HG03354 (cell line): ENCODE measurements around the gene SPTBN4.
"Not testable (repeated sequence)": the region's sequence is repeated elsewhere in the genome, so short reads cannot be mapped to it uniquely, and the experiment has no call there.

Experiments used
- ATAC-seq: cut with Tn5 transposase; IDR thresholded peaks from one replicate; pipeline ENCODE4 v1.9.1; 2021; ENCODE audit warnings: mild to moderate bottlenecking; ENCODE audit not compliant: unreplicated experiment, poor library complexity, severe bottlenecking

The SPTBN4 gene

DNA sequence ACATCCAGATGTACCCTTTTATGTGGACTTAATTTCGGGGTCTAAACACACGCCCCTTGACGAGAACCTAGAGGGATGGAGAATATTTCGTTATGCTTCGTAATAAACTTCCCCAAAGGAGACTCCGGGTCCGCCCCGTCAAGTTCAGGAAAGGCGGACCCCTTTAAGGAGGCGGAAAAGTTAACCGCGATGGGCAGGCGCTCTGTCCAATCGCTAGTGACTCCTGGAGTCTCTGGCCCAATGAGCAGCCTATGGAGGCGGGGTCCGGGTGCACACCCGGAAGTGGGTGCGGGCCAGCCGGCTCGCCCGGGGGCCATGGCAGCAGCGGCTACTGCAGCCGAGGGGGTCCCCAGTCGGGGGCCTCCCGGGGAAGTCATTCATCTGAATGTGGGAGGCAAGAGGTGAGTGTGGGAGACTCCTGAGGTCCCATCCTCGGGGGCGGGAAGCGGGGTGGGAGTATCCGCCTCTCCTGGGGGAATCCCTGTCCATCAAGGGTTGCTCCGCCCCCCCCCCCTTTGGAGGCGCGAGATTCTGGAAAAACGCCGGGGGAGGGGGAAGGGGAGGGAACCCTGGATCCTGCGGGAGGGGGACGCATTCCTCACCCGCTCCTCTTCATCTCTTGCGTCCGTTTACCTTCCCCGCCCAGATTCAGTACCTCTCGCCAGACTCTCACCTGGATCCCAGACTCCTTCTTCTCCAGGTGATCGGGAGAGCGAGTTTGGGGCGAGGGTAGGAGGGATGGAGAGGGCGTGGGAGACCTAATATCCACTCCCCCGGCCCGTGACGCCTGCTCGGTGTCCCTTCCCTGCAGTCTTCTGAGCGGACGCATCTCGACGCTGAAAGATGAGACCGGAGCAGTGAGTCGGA lies 110.0 kb downstream of the SPTBN4 start, which contains the start of gene SHKBP1:
TSS of gene SHKBP1 (plus strand) at position 289 of the 867 bp plus-strand sequence. CDS start at position 316, 27 bp downstream.
- ATAC-seq = peak; percentile 96

DNA sequence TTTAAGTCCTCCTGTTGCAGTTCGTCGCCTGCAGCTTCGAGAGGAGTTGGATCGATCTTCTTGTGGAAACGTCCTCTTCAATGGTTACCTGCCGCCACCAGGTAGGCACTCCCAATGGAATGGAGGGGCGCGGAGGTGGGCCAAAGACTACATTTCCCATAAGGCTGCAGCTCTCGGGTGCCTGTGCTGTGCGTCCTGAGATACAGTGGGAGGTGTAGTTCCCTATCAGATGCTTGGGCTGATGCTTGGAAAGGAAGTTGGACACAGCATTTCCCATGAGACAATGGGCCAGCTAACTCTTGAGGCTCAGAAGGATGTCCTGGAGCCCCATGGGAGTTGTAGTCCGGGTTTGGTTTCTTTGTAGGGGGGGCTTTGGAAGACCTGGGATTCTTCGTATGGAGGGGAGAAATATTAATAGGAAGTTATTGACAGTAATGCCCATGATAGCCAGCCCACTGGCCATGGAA lies 111.7 kb downstream of the SPTBN4 start:
- ATAC-seq = no peak

DNA sequence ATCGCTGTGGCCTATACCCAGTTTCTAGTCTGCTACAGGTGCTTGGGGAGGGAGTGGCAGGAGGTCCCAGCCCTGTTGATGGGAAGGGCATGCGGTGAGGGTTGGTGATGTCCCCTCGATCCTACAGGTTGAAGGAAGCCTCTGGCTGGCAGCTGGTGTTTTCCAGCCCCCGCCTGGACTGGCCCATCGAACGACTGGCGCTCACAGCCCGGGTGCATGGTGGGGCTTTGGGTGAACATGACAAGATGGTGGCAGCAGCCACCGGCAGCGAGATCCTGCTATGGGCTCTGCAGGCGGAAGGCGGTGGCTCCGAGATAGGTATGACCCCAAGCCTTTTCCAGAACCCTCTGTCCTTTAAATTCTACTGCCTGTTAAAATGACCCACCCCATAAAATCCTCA lies 113.8 kb downstream of the SPTBN4 start:
- ATAC-seq = no peak

DNA sequence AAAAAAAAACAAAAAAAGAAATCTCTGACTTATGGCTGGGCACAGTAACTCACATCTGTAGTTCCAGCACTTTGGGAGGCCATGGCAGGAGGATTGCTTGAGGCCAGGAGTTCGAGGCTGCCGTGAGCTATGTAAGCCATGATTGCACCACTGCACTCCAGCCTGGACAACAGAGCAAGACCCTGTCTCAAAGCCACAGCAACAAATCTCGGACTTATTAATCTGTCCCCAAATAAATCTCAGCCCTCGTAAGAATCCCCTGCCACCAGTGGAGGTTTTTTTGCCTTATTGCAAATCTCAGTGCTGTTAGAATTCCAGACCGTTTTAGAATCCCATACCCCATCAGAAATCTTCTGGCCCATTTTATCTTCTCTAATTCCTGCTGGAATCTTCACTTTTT lies 114.7 kb downstream of the SPTBN4 start:
- no peak for ATAC-seq

DNA sequence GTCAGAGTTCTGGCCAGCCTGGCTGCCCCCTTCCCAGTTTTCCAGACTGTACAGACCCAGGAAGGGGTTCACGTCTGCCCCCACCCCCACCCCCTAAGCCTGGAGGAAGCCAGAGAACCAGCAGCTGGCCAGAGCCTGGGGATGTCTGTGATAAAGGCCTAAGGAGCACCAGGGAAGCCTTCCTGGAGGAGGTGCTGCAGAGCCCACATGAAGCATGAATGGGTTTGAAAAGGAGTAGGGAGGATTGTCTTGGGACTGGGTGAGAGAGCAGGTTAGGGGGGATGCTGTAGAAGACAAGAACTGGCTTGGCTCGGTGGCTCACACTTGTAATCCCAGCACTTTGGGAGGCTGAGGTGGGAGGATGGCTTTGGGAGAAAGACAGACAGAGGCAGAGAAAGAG lies 115.7 kb downstream of the SPTBN4 start:
- ATAC-seq = no peak

DNA sequence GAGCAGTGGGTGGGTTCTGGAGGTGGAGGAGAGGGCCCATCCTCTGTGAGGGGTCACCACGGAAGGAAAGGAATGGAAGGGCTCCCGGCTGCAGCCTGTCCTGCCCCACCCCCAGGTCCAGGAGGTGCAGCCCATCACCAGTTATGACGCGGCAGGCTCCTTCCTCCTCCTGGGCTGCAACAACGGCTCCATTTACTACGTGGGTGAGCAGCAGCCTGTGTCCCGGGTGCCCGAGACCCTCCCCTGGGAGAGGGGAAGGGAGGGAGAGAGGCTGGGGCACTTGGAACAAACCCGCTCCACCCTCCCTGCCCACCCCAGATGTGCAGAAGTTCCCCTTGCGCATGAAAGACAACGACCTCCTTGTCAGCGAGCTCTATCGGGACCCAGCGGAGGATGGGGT lies 116.5 kb downstream of the SPTBN4 start:
- ATAC-seq = no peak

DNA sequence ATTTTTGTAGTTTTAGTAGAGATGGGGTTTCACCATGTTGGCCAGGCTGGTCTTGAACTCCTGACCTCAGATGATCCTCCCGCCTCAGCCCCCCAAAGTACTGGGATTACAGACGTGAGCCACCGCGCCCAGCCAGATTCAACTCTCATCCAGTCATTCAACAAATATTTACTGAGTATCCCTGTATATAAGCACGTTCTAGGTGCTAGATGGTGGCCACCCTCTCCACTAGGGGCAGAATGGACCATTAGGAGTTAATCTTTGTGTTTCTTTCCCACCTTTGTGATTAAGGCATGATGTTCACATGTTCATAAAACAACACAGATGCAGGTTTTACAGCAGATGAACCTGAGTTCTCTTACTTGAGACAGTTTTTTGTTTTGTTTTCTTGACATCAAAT lies 117.2 kb downstream of the SPTBN4 start:
- ATAC-seq = no peak

DNA sequence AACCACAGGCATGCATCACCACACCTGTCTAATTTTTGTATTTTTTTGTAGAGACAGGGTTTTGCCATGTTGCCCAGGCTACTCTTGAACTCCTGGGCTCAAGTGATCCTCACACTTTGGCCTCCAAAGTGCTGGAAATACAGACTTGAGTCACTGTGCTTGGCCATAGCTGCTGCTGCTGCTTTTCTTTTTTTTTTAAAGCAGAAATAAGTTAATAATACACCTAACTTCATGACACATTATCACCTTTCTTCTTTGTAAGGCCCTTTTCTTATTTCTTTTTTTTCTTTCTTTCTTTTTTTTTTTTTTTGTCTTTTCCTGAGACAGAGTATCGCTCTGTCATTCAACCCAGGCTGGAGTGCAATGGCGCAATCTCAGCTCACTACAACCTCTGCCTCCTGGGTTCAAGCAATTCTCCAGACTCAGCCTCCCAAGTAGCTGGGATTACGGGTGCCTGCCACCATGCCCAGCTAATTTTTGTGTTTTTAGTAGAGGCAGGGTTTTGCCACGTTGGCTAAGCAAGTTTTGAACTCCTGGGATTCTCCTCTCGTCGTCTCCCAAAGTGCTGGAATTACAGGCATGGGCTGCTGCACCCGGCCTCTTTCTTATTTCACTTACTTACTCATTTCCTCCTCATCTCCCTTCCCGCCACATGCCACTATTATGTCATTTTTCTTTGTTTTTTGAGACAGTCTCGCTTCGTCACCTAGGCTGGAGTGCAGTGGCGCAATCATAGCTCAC lies 118.6 kb downstream of the SPTBN4 start:
- no peak for ATAC-seq

DNA sequence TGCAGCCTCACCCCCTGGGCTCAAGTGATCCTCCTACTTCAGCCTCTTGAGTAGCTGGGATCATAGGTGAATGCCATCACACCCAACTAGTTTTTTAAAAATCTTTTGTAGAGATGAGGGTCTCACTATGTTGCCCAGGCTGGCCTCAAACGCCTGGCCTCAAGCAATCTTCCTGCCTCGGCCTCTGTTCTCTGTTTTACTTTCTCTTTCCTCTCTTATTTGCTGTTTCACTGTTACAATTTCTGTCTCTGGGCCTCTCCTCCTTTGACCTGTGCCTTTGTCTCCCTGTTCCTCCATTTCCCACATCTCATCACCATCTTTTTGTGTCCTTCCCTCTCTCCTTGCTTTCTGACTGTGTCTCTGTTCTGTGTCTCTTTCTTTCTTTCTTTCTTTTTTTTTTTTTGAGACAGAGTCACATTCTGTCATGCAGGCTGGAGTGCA lies 119.2 kb downstream of the SPTBN4 start:
- ATAC-seq = no peak

DNA sequence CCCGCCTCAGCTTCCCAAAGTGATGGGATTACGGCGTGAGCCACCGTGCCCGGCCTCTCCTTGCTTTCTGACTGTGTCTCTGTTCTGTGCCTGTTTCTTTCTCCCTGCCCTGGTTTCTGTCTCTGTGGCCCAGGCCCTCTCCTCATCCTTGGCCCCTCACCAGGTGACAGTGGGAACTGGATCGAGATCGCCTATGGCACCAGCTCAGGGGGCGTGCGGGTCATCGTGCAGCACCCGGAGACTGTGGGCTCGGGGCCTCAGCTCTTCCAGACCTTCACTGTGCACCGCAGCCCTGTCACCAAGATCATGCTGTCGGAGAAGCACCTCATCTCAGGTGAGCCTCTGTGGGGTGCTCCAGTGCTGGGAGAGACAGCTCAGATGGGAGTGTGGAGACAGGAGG lies 119.8 kb downstream of the SPTBN4 start:
- no peak for ATAC-seq

DNA sequence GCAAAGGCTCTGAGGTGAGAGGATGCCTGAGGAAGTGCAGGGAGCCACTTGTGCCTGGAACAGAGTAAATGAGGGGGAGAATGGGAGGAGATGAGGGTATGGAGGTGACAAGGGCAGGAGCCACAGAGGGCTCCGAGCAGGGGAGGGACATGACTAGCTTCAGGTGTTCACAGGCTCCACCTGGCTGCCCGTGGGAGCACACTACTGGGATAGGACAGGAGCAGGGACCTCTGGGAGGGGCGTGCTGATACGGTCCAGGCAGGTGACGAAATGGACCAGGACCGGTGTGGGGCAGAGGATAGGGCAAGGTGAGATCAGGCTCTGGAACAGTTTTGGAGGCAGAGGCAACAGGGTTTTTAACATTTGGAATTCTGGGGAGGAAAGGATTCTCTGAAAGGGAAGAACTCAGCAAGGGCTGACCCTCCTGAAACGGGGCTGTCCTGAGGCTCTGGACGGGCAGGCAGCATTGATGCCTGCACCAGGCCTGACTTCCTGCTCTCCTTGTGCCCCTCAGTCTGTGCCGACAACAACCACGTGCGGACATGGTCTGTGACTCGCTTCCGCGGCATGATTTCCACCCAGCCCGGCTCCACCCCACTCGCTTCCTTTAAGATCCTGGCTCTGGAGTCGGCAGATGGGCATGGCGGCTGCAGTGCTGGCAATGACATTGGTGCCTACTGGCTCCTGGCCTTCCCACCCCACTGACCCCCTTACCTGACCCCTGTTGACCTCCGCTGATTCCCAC lies 121.5 kb downstream of the SPTBN4 start:
- ATAC-seq = no peak

DNA sequence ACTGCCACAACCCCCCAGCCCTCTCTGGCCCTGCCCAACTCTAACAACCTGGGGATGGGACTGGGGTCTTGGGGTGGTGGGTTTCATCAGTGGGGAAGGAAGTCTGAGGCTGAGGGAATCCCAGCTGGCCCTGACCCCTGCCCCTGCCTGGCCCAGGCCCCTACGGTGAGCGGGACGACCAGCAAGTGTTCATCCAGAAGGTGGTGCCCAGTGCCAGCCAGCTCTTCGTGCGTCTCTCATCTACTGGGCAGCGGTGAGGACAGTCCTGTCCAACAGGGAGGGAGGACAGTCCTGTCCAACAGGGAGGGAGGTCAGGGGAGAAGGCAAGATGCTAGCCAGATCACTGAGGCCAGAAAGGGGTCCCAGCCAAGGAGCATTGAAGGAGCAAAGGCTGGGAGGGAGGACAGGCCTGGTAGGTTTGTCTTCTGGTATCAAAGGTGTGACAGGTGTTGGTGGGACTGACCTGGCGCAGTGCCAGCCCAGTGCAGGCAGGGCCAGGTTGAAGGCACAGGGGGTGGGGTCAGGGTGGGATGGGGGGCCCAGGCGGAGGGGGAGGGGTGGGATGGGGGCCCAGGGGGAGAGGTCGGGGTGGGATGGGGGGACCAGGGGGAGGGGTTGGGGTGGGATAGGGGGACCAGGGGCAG lies 122.2 kb downstream of the SPTBN4 start:
- no peak for ATAC-seq

DNA sequence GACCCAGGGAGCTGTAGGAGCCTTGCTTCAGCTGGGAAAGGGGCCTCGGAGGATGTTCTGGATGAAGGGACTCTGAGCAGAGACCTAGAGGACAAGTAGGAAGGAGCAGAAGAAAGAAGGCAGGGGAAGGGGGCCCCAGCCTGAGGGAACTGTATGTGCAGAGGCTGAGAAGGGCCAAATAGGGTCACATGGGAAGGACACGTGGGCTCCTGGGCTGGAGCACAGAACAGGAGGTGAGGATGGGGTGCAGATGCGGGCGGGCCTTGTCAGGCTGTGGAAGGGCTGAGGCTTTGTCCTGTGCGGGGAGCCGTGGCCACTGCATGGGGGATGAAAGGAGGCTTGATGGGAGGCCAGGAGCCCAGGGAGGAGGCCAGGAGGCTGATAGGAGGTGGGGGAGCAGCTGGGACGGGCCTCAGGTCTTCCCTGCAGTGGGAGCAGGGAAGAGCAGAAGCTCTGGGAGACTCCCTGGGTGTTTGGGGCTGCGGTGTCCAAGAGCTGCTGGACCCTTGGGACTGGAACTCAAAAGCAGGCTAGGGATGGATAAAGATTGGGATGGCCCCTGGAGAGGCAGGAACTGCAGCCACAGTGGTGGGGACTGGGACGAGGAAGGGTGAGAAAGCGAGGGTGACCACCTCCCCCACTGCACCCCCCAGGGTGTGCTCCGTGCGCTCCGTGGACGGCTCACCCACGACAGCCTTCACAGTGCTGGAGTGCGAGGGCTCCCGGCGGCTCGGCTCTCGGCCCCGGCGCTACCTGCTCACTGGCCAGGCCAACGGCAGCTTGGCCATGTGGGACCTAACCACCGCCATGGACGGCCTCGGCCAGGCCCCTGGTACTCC lies 123.0 kb downstream of the SPTBN4 start:
- no peak for ATAC-seq

DNA sequence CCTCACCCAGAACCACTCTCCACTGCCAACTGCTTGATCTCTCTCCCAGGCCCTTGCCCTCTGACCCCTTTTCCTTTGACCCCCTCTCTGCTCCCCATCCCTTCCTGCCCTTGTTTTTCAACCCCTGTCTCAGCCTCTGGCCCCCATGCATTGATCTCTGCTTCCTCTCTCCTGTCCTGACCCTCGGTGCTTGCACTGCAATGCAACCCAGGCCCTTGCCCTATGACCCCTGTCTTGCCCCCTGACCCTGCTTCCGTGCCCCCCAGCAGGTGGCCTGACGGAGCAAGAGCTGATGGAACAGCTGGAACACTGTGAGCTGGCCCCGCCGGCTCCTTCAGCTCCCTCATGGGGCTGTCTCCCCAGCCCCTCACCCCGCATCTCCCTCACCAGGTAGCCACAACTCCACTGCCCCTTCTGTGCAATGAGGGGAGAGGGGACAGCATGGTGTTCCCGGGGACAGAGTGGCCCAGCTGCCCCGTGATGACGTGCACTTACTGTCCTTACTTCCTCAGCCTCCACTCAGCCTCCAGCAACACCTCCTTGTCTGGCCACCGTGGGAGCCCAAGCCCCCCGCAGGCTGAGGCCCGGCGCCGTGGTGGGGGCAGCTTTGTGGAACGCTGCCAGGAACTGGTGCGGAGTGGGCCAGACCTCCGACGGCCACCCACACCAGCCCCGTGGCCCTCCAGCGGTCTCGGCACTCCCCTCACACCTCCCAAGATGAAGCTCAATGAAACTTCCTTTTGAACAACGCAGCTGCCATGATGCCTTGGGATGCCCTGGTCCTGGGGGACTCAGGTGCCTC lies 123.9 kb downstream of the SPTBN4 start:
- ATAC-seq = no peak

DNA sequence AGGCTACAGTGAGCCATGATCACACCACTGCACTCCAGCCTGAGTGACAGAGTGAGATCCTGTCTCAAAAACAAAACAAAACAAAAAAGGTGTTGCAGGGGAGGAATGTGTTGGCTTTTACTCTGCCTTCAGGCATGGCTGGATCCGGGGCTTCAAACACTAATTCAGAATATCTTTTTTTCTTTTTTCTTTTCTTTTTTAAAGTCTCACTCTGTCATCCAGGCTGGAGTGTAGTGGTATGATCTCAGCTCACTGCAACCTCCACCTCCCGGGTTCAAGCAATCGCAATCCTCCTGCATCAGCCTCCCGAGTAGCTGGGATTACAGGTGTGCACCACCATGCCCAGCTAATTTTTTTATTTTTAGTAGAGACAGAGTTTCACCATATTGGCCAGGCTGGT lies 124.9 kb downstream of the SPTBN4 start:
- ATAC-seq = not testable (repeated sequence)

DNA sequence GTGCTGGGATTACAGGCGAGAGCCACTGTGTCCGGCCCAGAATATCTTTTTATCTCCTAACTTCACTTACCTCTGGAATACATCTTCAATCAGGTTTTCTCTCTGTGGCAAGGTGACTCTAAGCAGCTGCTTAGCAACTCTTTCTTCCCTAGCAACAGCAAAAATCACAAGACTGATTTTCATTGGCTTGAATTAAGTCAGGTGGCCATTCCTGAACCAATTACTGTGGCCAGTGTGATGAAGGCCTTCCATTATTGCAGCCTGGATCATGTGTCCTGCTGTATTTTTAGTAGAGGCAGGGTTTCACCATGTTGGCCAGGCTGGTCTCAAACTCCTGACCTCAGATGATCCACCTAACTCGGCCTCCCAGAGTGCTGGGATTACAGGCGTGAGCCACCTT lies 125.4 kb downstream of the SPTBN4 start:
- no peak for ATAC-seq

DNA sequence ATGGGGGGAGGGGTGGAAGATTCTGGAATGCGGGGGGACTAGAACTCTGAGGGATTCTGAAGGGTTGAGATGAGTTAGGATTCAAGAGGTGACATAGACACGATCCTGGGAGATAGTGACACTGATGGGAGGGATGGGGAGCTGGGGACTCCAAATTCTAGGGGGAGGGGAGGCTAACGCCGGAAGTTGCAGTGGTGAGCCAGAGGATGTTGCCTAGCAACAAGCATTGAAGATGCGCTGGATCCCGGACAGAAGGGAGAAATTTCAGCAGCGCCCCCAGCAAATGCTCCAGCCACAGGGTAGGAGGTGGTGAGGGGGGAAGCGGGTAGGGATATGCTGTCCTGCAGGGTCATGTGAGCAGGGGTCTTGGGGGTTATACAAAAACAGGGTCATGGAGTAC lies 127.5 kb downstream of the SPTBN4 start:
- no peak for ATAC-seq

DNA sequence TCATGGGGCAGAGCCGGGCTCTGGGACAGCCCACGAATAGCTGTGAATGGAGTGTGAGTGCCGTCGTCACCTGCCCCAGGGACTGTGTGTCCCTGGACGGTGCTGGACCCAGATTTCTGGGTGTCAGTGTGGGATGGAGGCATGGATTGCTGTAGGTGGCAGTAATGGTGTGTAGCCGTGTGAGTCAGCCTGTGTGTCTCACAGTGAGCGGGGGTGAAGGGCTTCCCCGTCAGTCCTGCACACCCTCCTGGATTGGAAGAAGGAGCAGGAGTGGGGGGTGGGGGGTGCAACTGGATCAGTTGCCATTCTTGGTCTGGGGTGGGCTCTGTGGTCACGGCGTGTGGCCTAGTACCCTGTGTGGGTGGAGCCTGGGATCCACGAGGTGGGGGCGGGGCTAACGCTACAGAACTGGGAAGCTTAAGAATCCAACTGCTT lies 127.9 kb downstream of the SPTBN4 start:
- no peak for ATAC-seq
